IPS-18c (cell line): ENCODE results near the gene DNAJC18.

Experiments
- H3K4me3 ChIP-seq: 2 replicates; pipeline ENCODE4 v1.7.0; 2013; ENCODE audit warnings: low read depth, mild to moderate bottlenecking, low read length, moderate library complexity; ENCODE audit not compliant: insufficient read depth
- H3K9me3 ChIP-seq: one replicate; pipeline ENCODE4 v1.6.1; 2013; ENCODE audit warnings: mild to moderate bottlenecking, low read length, moderate library complexity; ENCODE audit not compliant: control insufficient read depth, insufficient read depth

DNAJC18 gene

GRCh38 chr5:139371482-139372435 lies 67.6 kb downstream of the DNAJC18 start:
- Histone ChIP-seq H3K4me3 (no peak overlapping the region), H3K9me3 (no peaks in the 10 kb centered on the region)

- no peak overlapping the region for H3K4me3 ChIP-seq
- H3K9me3 ChIP-seq = no peaks in the 10 kb centered on the region
Observed at GRCh38 chr5:139369181-139369580, 70.1 kb downstream of the DNAJC18 start.

- Histone ChIP-seq H3K9me3 (no peaks in the 10 kb centered on the region), H3K4me3 (no peak overlapping the region)
Observed at GRCh38 chr5:139368613-139369012, 70.7 kb downstream of the DNAJC18 start.

- no peak overlapping the region for H3K4me3 ChIP-seq
- H3K9me3 ChIP-seq = no peaks in the 10 kb centered on the region
Observed at GRCh38 chr5:139364466-139364865, 74.9 kb downstream of the DNAJC18 start.

- H3K4me3 ChIP-seq = no peak overlapping the region
- H3K9me3 ChIP-seq = no peaks in the 10 kb centered on the region
Observed at GRCh38 chr5:139363937-139364336, 75.4 kb downstream of the DNAJC18 start.

- H3K4me3 ChIP-seq = no peak overlapping the region
- no peaks in the 10 kb centered on the region for H3K9me3 ChIP-seq
Observed at GRCh38 chr5:139361835-139362429, 77.4 kb downstream of the DNAJC18 start.

- no peak overlapping the region for H3K4me3 ChIP-seq
- H3K9me3 ChIP-seq = no peaks in the 10 kb centered on the region
Observed at GRCh38 chr5:139360384-139360783, 78.9 kb downstream of the DNAJC18 start.
